Thyroid gland (tissue), 4 donors: Measurements from ENCODE around the gene PIMREG.

ENCODE experiments used
- POLR2A ChIP-seq, 2 donors: fragments of 450-650 bp; IDR thresholded peaks; one replicate each; pipeline ENCODE4 v1.6.1; 2017; ENCODE audit warnings: antibody characterized with exemption in 2 of 2, mild to moderate bottlenecking in 2 of 2, moderate library complexity in 1 of 2
- TF ChIP-seq, protein P1 (sequence below), 6 experiments: fragments of 200-600 bp in 3 of 6; fragments of 450-650 bp in 3 of 6; sonication (generic) in 3 of 6; IDR thresholded peaks; one replicate each; pipeline ENCODE4 v1.5.1; 2016 to 2019; ENCODE audit warnings: antibody characterized with exemption in 6 of 6, mild to moderate bottlenecking in 2 of 6, inconsistent platforms in 1 of 6, moderate library complexity in 1 of 6

DNA sequence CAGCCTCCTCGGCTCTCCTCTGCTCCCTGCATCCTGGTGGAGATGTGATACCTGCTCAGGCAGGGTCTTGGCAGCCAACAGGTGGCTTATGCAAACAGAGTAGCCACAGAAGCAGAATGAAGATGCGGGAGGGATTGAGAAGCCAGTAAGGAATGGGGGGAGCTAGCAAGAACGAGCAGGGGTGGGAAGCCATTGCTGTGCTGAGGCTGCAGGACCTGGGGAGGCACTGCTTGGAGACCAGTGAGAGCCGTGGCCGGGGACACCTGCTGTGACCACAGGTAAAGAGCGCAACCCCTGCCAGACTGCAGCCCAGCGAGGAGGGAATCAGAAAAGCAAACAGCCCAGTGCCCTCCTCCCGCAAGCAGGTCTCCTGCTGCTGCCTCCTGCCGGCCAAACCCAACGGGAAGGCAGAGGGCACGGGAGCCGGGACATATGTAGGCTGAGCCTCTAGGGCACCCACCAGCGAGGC is 24.0 kb upstream of the PIMREG start:
- TF ChIP-seq, protein P1, sequence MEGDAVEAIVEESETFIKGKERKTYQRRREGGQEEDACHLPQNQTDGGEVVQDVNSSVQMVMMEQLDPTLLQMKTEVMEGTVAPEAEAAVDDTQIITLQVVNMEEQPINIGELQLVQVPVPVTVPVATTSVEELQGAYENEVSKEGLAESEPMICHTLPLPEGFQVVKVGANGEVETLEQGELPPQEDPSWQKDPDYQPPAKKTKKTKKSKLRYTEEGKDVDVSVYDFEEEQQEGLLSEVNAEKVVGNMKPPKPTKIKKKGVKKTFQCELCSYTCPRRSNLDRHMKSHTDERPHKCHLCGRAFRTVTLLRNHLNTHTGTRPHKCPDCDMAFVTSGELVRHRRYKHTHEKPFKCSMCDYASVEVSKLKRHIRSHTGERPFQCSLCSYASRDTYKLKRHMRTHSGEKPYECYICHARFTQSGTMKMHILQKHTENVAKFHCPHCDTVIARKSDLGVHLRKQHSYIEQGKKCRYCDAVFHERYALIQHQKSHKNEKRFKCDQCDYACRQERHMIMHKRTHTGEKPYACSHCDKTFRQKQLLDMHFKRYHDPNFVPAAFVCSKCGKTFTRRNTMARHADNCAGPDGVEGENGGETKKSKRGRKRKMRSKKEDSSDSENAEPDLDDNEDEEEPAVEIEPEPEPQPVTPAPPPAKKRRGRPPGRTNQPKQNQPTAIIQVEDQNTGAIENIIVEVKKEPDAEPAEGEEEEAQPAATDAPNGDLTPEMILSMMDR (IDR thresholded peaks at IDR 0.05) = no peak
- TF ChIP-seq POLR2A (IDR thresholded peaks at IDR 0.05) = no peak
